GM11168 (cell line): ENCODE measurements around the gene INCENP.

Experiments
- in situ Hi-C: fragments of 300-500 bp; cut with MboI; formaldehyde crosslinking; loops from one replicate; pipeline ENCODE4 v1.12.0; 2022; ENCODE audit warnings: low sequenced_read_pairs; ENCODE audit not compliant: unreplicated experiment

Gene INCENP

DNA sequence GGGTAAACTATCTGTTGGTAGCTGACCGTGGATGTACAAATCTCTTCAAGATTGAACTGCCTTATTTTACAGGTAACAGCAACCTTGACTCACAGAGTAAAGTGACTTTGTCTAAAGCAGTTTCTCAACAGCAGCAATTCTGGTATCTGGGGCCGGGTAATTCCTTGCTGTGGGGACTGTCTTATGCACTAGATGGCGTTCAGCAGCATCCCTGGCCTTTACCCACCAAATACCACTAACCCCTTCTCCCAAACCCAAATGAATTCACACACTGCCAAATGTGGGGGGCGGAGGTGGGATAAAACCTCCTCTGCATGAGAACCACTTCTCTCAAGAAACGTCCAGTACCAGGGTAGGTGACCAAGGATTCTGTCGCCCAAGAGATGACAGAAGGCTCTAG, 1.7 kb upstream of the INCENP start:
- in situ Hi-C loops = no loop called here

DNA sequence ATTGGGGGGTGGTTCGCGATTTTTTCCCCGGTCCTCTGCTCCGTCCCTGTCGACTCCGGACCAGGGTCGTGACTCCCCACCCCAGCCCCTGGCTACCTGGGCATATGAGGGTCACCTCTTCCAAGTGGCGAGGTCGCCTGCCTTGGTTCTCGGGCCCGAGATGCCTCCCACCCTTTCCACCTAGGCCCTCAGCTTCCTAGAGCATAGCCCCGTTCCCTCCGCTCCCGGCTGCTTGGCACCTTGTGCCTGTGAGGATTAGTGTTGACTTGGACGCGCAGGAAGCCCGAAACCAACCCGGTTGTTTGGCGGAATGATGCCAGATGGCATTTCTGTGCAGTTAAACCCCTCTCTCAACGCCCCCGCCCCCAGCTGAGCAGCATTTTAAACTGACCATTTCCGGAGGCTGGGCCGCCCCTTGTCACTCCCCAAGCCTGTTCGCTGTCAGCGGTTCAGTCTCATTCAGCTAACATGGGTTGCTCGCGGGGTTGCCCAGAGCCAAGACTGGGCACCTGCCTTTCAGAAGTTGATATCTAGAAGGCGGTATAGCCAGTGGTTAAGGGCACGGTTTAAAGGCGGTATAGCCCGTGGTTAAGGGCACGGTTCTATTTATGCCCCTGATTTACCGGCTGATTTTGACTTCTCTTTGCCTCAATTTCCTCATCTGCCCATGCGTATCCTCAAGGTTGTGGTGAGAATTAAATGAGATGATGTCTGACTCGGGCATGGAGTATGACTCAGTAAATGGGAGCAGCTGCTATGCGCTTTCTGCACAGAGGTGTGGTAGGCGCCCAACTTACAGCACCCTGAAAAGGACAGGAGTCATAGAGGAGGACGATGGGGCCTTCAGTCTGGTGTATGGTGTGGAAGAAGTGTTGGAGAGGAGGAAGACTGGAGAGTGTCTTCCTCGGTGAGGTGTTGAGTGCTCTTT, 639 bp downstream of the INCENP start:
- in situ Hi-C loops = no loop called here

DNA sequence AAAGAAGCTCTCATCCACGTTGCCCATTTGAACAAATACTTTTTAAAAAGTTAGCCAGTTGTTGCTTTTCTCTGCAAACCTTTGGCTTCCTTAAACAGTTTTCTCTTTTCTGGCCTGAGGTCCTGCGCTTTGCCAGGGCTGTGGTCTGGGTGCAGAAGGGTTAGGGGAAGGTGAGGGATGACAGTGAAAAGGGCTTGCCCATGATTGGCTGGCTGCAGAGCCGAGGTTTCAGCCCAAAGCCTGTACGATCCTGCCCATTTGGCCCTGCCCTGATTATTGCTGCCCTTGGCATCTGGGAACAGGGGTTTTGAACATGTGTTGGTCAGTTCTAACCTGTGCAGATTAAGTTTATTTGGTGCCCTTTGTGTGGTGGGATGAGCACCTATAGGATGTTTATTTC, 1.5 kb downstream of the INCENP start:
- in situ Hi-C loops = no loop called here

- in situ Hi-C loops = no loop called here
Measured at GRCh38 chr11:62125881-62126280, 2.1 kb downstream of the INCENP start.

DNA sequence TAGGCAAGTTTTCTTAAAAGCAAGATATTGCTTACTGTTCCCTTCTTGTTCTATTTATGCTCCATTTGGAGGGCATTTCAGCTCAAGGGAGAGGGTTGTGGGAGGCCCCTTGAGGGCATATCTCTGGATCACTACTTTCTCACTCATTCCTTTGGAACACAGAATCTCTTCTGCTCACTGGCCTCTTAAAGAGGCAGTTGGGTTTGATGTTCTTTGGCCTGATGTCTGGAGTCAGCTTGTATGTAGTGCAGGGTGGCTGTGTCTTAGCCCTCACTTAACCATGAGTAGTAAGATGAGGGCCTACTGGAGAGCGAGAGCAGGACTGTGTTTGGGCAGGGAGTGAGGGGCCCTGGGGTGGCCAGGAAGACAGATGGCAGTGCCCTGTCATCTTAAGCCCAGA, 3.6 kb downstream of the INCENP start:
- in situ Hi-C loops = no loop called here

DNA sequence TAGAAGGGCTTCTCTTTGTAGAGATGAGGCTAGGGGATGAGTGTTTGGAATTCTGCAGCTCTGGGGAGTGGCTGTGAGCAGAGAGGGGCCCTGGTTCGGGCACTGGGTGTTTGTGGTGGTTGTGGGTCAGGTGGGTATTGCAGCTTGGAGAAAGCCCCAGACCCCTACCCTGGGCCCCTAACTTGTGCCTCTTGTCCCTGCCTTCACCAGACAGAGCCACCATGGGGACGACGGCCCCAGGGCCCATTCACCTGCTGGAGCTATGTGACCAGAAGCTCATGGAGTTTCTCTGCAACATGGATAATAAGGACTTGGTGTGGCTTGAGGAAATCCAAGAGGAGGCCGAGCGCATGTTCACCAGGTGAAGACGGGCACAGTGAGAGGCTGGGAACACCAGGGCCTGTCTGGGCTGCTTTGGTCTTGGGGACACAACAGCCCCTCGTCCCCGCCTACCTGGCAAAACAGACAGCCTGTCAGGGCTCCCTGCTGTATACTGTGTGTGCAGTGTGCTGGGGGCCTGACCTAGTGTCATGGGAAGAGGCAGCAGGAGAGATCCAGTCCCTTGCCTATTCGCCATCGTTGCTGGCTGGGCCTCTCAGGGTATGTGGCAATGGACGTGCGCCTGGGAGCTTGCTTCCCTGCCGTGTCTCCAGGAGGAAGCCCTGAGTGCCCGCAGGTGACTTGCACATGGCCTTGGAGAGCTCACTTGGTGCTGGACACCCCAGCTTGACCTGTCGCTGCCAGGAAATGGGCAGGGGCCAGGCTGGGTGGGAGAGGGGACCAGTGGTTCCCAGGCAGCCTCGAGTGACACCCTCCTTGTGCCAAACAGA, 4.3 kb downstream of the INCENP start:
- in situ Hi-C loops = no loop called here

DNA sequence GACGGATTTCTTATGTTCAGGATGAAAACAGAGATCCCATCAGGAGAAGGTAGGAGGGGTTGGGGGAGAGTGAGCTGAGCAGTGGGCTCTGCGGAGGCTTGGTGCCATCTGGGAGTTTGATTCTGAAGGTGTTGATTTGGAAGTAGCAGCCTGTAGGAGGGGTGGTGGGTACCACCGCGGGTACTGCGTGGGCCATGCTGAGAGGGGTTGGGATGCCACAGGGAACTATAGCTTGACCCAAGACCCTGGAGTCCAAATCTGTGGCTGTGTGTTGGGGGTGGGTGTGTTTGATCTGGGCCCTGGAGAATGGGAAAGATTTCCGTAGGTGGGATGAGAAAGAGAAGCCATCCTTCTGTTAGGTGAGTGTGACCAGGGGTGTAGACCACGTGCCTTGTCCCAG, 5.0 kb downstream of the INCENP start:
- in situ Hi-C loops = no loop called here

GRCh38 chr11:62129590-62130282, 5.9 kb downstream of the INCENP start:
- in situ Hi-C loops = no loop called here

- in situ Hi-C loops = no loop called here
Measured at GRCh38 chr11:62130283-62131169, 6.7 kb downstream of the INCENP start.

DNA sequence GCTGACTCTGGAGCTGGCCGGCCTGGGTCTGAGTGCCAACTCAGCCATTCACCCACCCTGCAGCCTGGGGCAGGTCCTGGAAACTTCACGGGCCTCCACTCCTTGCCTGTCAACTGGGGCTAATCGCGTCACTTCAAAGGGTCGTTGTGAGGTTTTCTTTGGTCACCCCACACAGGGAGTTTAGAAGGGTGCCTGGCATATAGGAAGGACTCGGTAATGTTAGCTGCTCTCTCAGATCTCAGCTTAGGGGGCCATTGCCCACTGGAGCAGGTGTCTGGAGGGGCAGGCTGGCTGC, 7.3 kb downstream of the INCENP start:
- in situ Hi-C loops = no loop called here

GRCh38 chr11:62132191-62132590, 8.4 kb downstream of the INCENP start:
- in situ Hi-C loops = no loop called here

GRCh38 chr11:62132689-62133293, 9.0 kb downstream of the INCENP start:
- in situ Hi-C loops = no loop called here

- in situ Hi-C loops = no loop called here
Measured at GRCh38 chr11:62133328-62134065, 9.7 kb downstream of the INCENP start.

DNA sequence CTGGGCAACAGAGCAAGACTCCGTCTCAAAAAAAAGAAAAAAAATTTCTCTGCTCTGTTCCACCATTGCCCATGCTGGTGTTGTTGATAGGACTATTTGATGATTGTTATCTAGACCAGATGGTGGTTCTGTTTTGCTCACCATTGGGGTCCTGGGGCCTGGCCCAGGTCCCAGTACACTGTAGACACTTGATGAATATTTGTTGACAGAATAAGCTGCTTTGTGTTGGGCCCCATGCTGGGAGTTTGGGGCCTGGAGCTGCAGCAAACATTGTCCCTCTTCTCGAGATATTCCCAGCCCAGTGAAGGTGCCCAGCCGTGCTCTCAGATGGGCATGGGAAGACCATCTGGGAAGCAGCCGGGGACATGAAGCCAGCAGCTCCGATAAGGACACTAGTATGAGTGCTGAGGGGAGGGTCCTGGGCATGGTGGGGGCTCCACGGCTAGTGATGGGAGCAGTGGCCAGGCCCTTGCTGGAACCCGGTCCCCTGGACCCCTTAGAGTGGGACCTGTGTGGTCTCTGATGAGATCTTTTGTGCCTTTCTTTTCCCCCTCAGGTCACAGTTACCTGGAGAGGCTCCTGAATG, 13.6 kb downstream of the INCENP start:
- in situ Hi-C loops = no loop called here

DNA sequence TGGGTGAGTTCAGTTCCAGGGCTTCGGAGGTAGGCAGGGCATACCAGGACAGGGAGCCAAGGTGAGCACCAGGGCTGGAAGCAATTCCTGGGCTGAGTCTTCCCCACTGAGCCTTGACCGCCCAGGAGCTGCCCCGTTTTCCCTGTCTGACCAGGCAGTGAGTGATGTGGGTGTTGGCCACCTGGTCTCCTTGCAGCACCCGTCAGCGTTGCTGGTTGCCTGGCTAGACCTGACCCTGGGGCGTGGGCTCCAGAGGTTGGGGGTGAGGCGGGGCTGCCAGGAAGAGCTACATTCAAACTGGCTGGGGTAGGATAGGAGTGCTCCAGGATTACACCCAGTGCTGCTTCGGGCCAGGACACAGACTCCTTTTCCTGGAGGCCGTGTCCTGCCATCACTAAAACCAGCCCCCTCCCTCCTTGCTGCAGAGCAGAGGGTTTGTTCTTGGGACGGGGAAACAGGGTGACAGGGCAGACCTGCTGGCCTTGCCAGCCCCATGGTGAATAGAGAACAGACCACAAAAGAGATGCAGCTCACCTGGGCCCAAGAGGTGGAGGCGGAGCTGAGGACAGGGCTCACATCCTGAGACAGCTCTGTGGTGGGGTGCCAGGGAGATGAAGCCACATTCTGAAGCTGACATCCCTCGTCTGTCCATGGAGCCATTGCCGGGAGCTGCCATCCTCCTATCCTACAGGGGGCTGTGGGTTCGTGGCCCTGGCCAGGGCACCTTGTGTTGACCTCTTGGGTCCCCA, 14.2 kb downstream of the INCENP start:
- in situ Hi-C loops = no loop called here

DNA sequence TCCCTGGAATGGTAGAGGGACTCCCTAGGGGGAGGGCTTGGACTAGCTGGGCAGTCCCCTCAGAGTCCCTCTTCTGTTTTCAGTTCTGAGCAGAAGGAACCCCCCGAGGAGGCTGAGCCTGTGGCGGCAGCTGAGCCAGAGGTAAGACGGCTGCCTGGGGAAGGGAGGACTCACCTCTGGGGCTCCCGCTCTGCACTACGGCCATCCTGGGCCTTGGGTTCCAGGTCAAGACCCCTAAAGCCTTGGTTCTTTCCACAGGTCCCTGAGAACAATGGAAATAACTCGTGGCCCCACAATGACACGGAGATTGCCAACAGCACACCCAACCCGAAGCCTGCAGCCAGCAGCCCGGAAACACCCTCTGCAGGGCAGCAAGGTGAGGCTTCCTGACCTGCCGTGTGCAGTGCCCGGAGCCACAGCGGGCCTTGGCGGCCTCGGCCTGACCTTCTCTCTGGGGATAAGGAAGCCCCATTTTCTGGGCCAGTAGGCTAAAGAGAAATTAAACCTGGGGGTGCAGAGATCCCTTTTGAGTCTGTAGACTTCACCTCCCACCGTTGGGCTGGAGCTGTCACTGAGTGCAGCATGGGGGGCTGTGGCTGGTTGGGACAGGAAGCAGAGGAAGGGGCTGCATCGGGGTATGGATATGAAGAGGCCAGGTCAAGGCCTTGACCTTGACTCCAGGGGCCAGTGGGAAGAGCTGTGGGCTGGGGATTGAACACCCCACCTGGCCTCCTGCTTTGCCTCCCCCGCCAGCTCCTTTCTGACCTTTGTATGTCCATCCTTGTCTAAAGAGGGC, 15.0 kb downstream of the INCENP start:
- in situ Hi-C loops = no loop called here
